Breast epithelium (tissue), 3 donors: ENCODE measurements around the gene CYTH3.

ENCODE experiments used
- CTCF ChIP-seq, 3 donors: fragments of 450-650 bp; IDR thresholded peaks; one replicate each; pipeline ENCODE4 v1.5.1; 2016 to 2017; ENCODE audit warnings: antibody characterized with exemption in 3 of 3, mild to moderate bottlenecking in 3 of 3, moderate library complexity in 3 of 3
- POLR2AphosphoS5 ChIP-seq, 3 donors: sonication (generic); formaldehyde crosslinking; IDR thresholded peaks; one replicate each; pipeline ENCODE4 v1.6.1; 2017; ENCODE audit warnings: antibody characterized with exemption in 3 of 3

- no peak for TF ChIP-seq POLR2AphosphoS5 (IDR thresholded peaks at IDR 0.05)
- TF ChIP-seq CTCF (IDR thresholded peaks at IDR 0.05), result no peak
These were observed 4.2 kb downstream of the CYTH3 start for GRCh38 chr7:6268023-6268900.
